HepG2 (cell line): ENCODE measurements around the gene EPB41L1. TPM values are rescaled to one million over a fixed set of nuclear protein-coding genes. Genes with fewer than 3 reads are reported as not detected.

Experiments
- DNMT3B ChIP-seq: conservative IDR thresholded peaks from 2 replicates; pipeline ENCODE4 v1.6.1; 2016; ENCODE audit warnings: missing biosample characterization, control low read depth
- HMG20B ChIP-seq: conservative IDR thresholded peaks from 2 replicates; pipeline ENCODE4 v1.6.1; 2016; ENCODE audit warnings: missing genetic modification reagents, missing compliant biosample characterization
- HOXD1 ChIP-seq: sonication (generic); formaldehyde crosslinking; IDR thresholded peaks from 2 replicates; pipeline ENCODE4 v1.5.0; 2020; ENCODE audit warnings: missing genetic modification reagents
- KAT2B ChIP-seq: fragments of 150-350 bp; IDR thresholded peaks from 2 replicates; pipeline ENCODE4 v1.6.1; 2014; ENCODE audit warnings: low read depth, low read length, borderline replicate concordance
- MAFG ChIP-seq: sonication (generic); formaldehyde crosslinking; IDR thresholded peaks from 2 replicates; pipeline ENCODE4 v1.5.1; 2020; ENCODE audit warnings: mild to moderate bottlenecking, missing genetic modification reagents
- SALL2 ChIP-seq: sonication (generic); formaldehyde crosslinking; IDR thresholded peaks from 2 replicates; pipeline ENCODE4 v1.8.1; 2023; ENCODE audit warnings: mild to moderate bottlenecking, missing genetic modification reagents, inconsistent platforms
- ZNF333 ChIP-seq: sonication (generic); formaldehyde crosslinking; IDR thresholded peaks from 2 replicates; pipeline ENCODE4 v1.4.0; 2020; ENCODE audit warnings: mild to moderate bottlenecking, missing genetic modification reagents, borderline replicate concordance
- ZNF543 ChIP-seq: sonication (generic); formaldehyde crosslinking; IDR thresholded peaks from 2 replicates; pipeline ENCODE4 v1.4.0; 2020; ENCODE audit warnings: mild to moderate bottlenecking, missing genetic modification reagents
- ZNF703 ChIP-seq: sonication (generic); formaldehyde crosslinking; IDR thresholded peaks from 2 replicates; pipeline ENCODE4 v1.5.1; 2020; ENCODE audit warnings: missing genetic modification reagents, mild to moderate bottlenecking, moderate library complexity, borderline replicate concordance
- ZNF761 ChIP-seq: sonication (generic); formaldehyde crosslinking; conservative IDR thresholded peaks from 2 replicates; pipeline ENCODE4 v1.4.0; 2020; ENCODE audit warnings: mild to moderate bottlenecking, missing genetic modification reagents
- polyA plus RNA-seq, 8 experiments: library from polyadenylated mRNA; depleted of rRNA in 3 of 8; stranded (reverse) in 7 of 8; unstranded in 1 of 8; fragments of >200 nt; fragmentation: Illumina TruSeq in 4 of 8; extraction: Trizol in 4 of 8; gene quantifications; 2 replicates each; pipeline versions ENCODE4 v1.2.1 to v1.2.3, GENCODE V29; 2011 to 2016; ENCODE audit warnings: low read depth in 4 of 8, missing spikeins in 1 of 8, mixed read lengths in 1 of 8; ENCODE audit not compliant: insufficient read depth in 1 of 8
- total RNA-seq, 5 experiments: library from RNA; depleted of rRNA; stranded (reverse); fragments of >200 nt; fragmentation: Illumina TruSeq; extraction: Trizol; gene quantifications; 2 replicates each; pipeline ENCODE4 v1.2.3, GENCODE V29; 2016; ENCODE audit warnings: low read depth in 1 of 5
- TF ChIP-seq, protein P1 (sequence below): sonication (generic); formaldehyde crosslinking; IDR thresholded peaks from 2 replicates; pipeline ENCODE4 v1.4.0; 2020; ENCODE audit warnings: missing genetic modification reagents
- TF ChIP-seq, protein P2 (sequence below): sonication (generic); formaldehyde crosslinking; IDR thresholded peaks from 2 replicates; pipeline ENCODE4 v1.4.0; 2020; ENCODE audit warnings: missing genetic modification reagents
- TF ChIP-seq, protein P3 (sequence below): sonication (generic); formaldehyde crosslinking; IDR thresholded peaks from 2 replicates; pipeline ENCODE4 v1.8.1; 2023; ENCODE audit warnings: mild to moderate bottlenecking, missing genetic modification reagents
- TF ChIP-seq, protein P4 (sequence below): sonication (generic); formaldehyde crosslinking; IDR thresholded peaks from 2 replicates; pipeline ENCODE4 v1.5.1; 2020; ENCODE audit warnings: missing genetic modification reagents, mild to moderate bottlenecking, borderline replicate concordance
- TF ChIP-seq, protein P5 (sequence below): fragments of 450-650 bp; IDR thresholded peaks from 2 replicates; pipeline ENCODE4 v1.6.1; 2017

Gene EPB41L1
- total and polyA plus RNA-seq, 2 of the 13 experiments (the other 11 are each of a cell fraction or from before 2014, with no cell fraction given): 16.7 to 39.0 TPM

DNA sequence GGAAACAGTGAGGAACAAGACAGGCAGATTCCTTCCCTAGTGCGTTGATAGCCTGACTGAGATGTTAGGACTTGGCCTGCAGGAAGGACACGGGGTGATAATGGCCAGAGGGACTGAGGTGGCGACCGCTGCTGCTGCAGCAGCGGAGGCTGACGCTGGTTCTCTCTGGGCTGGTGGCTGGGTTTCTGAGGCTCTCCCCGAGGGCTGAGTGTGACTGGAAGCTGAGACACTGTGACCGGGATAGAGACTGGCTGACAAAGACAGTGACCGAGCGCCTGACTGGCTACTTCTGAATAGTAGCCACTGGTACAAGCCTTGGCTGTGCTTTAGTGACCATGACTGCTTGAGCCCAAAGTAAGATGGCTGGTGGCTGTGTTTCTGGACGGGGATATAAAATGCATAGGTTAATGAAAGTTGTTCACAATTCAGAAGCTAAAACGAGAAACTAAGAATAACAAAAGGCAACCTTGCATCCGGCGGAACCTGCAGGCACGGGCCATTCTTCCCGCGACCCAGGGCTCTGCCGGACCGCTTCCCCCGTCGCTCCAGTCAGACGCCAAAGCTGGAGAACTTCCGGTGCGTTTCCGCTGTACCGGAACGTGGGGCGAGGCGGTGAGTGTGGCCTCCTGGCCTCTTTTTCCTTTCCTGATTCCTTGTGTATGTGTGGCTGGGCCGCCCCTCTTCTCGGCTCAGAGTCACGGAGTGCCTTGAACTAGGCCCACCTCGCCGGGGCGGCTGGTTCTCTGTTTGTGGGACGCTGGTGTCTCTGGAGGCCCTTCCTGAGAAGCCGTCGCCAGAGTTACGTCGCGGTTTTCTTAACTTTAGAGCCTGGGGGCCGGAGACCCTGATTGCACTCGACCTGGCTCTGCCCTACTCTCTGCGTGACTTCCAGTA lies 81.6 kb downstream of the EPB41L1 start, which contains the start of gene AAR2 (continued):
- TF ChIP-seq, protein P1, sequence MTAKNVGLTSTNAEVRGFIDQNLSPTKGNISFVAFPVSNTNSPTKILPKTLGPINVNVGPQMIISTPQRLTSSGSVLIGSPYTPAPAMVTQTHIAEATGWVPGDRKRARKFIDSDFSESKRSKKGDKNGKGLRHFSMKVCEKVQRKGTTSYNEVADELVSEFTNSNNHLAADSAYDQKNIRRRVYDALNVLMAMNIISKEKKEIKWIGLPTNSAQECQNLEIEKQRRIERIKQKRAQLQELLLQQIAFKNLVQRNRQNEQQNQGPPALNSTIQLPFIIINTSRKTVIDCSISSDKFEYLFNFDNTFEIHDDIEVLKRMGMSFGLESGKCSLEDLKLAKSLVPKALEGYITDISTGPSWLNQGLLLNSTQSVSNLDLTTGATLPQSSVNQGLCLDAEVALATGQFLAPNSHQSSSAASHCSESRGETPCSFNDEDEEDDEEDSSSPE (CRISPR knock-in tag): peak; percentile 87
- peak; percentile 91; the same call in 1 of the 2 replicates for TF ChIP-seq ZNF543 (CRISPR knock-in tag)
- TF ChIP-seq, protein P2, sequence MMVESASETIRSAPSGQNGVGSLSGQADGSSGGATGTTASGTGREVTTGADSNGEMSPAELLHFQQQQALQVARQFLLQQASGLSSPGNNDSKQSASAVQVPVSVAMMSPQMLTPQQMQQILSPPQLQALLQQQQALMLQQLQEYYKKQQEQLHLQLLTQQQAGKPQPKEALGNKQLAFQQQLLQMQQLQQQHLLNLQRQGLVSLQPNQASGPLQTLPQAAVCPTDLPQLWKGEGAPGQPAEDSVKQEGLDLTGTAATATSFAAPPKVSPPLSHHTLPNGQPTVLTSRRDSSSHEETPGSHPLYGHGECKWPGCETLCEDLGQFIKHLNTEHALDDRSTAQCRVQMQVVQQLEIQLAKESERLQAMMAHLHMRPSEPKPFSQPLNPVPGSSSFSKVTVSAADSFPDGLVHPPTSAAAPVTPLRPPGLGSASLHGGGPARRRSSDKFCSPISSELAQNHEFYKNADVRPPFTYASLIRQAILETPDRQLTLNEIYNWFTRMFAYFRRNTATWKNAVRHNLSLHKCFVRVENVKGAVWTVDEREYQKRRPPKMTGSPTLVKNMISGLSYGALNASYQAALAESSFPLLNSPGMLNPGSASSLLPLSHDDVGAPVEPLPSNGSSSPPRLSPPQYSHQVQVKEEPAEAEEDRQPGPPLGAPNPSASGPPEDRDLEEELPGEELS: peak; percentile 81
- TF ChIP-seq DNMT3B (CRISPR knock-in tag): peak; percentile 92
- peak; percentile 74; the same call in 1 of the 2 replicates for TF ChIP-seq HMG20B (CRISPR knock-in tag)
- peak; percentile 99 for TF ChIP-seq ZNF333 (CRISPR knock-in tag)
- TF ChIP-seq, protein P3, sequence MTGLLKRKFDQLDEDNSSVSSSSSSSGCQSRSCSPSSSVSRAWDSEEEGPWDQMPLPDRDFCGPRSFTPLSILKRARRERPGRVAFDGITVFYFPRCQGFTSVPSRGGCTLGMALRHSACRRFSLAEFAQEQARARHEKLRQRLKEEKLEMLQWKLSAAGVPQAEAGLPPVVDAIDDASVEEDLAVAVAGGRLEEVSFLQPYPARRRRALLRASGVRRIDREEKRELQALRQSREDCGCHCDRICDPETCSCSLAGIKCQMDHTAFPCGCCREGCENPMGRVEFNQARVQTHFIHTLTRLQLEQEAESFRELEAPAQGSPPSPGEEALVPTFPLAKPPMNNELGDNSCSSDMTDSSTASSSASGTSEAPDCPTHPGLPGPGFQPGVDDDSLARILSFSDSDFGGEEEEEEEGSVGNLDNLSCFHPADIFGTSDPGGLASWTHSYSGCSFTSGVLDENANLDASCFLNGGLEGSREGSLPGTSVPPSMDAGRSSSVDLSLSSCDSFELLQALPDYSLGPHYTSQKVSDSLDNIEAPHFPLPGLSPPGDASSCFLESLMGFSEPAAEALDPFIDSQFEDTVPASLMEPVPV (CRISPR knock-in tag): peak; percentile 51; the same call in 1 of the 2 replicates
- TF ChIP-seq ZNF761 (CRISPR knock-in tag): peak; percentile 88; the same call in 1 of the 2 replicates
- TF ChIP-seq KAT2B: no peak
- TF ChIP-seq, protein P4, sequence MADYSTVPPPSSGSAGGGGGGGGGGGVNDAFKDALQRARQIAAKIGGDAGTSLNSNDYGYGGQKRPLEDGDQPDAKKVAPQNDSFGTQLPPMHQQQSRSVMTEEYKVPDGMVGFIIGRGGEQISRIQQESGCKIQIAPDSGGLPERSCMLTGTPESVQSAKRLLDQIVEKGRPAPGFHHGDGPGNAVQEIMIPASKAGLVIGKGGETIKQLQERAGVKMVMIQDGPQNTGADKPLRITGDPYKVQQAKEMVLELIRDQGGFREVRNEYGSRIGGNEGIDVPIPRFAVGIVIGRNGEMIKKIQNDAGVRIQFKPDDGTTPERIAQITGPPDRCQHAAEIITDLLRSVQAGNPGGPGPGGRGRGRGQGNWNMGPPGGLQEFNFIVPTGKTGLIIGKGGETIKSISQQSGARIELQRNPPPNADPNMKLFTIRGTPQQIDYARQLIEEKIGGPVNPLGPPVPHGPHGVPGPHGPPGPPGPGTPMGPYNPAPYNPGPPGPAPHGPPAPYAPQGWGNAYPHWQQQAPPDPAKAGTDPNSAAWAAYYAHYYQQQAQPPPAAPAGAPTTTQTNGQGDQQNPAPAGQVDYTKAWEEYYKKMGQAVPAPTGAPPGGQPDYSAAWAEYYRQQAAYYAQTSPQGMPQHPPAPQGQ (CRISPR knock-in tag): peak; percentile 49; the same call in 1 of the 2 replicates
- TF ChIP-seq ZNF703 (CRISPR knock-in tag): peak; percentile 94
- TF ChIP-seq MAFG (CRISPR knock-in tag): no peak
- TF ChIP-seq, protein P5, sequence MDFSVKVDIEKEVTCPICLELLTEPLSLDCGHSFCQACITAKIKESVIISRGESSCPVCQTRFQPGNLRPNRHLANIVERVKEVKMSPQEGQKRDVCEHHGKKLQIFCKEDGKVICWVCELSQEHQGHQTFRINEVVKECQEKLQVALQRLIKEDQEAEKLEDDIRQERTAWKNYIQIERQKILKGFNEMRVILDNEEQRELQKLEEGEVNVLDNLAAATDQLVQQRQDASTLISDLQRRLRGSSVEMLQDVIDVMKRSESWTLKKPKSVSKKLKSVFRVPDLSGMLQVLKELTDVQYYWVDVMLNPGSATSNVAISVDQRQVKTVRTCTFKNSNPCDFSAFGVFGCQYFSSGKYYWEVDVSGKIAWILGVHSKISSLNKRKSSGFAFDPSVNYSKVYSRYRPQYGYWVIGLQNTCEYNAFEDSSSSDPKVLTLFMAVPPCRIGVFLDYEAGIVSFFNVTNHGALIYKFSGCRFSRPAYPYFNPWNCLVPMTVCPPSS: no peak
- peak; percentile 98 for TF ChIP-seq SALL2 (CRISPR knock-in tag)
- TF ChIP-seq HOXD1 (CRISPR knock-in tag): peak; percentile 95
